Measurements from ENCODE around the gene MINDY4. TPM values are rescaled to one million over a fixed set of nuclear protein-coding genes. Genes with fewer than 3 reads are reported as not detected.
A peak's percentile ranks its signal among the peaks of the same experiment; 100 is the strongest.

Gene MINDY4
- total RNA-seq, 1 donor: 4.3 TPM

DNA sequence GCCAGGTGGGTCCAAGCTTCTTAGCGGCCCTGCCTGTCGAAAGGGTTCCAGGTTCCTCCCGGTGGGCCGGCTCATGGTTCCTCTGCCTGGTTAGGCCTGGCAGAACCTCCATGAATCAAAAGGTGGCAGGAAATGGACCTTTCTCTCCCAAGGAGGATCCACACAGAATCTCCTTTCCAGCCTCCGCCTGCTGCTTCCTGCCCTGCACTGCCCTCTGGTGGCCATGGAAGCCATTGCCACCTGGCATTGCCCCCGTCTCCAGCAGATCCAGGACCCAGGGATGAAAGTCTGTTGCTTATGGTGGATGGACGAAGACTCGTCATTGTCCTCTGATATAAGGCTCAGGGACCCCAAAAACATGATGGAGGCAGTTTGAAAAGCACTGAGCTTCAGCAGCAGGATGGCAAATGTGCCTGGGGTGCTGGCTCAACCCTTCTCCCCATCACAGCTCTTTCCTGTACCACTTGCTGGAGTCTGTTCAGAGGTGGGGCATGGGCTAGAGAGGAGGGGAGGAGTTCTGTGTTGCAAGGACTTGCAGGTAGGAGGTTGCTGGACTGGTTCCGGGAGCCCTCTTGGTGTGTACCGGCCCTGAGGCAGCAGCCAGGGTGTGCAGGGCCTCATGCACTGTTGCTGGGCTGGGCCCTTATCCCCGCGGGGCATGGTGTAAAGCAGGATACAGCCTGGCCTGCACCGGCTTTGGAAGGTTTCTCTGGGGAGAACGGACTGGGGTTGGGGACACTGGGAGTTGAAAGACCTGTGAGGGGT, 30.6 kb upstream of the MINDY4 start:
- DNase-seq (ENCODE audit: low read depth in 2 of 3, low spot score in 2 of 3): peak; percentile 38 to 68 (median 62)

DNA sequence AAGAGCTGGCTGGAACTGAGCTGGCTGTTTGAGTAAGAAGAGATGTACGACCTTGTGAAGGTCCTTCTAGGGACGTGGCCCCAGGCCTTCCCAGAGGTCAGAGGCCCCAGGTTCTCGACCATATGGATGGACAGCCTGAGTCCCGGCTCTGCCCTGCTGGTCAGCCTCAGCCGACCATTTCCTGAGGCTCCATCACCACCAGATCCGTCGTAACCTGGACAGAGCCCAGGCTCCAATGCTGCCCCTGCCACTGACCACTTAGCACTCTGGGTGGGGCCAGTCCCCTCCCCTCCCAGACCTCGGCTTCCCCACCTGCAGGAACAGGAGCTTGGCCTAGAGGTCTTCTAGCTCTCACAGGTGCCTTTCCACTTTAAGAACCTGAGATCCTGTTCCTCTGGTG, 29.9 kb upstream of the MINDY4 start:
- no peak for DNase-seq (ENCODE audit: low read depth in 2 of 3, low spot score in 2 of 3)

DNA sequence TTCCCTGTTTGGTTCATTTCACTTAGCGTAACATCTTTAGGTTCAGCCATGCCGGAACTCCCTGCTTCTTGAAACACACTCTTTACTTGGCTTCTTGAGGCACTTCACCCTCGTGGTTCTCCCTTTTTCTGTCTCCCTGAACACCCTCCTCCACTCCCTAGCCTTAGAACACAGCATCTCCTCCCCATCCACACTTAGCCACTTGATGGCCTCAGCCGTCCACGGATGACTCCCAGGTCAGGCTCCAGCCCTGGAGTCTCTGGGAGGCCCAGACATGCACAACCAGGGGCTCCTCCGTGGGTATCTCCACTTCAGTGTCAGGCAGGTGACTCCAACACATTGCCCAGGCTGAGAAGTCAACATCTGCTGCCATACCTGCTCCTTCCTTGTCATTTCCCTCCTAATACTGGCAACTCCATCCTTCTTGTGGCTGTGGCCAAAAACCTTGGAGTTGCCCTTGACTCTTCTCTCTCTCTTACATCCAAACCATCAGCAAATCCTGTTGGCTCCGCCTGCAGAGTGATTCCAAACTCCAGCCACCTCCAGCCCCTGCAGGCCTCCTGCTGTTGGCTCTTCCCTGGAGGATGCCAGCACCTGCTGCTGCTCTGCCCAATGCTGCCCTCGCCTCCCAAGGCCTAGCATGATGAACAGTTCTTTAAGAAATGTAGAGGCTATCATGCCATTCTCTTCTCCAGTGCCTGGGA, 27.7 kb upstream of the MINDY4 start:
- DNase-seq (ENCODE audit: low read depth in 2 of 3, low spot score in 2 of 3): no peak

DNA sequence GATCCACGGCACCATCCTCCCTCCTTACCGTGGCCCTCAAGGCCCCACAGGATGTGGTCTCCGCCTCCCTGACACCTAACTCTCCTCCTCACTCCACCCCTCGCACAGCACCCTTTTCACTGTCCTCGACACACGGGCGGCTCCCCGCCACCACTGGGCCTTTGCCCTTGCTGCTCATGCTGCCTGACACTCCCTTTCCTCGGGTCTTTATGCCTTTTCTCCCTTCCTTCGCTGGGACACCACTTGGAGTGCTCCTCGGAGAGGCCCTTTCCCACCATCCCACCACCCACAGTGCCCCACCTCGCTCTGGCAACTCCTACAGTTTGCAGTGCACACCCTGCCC, 27.2 kb upstream of the MINDY4 start:
- DNase-seq (ENCODE audit: low read depth in 2 of 3, low spot score in 2 of 3): no peak

DNA sequence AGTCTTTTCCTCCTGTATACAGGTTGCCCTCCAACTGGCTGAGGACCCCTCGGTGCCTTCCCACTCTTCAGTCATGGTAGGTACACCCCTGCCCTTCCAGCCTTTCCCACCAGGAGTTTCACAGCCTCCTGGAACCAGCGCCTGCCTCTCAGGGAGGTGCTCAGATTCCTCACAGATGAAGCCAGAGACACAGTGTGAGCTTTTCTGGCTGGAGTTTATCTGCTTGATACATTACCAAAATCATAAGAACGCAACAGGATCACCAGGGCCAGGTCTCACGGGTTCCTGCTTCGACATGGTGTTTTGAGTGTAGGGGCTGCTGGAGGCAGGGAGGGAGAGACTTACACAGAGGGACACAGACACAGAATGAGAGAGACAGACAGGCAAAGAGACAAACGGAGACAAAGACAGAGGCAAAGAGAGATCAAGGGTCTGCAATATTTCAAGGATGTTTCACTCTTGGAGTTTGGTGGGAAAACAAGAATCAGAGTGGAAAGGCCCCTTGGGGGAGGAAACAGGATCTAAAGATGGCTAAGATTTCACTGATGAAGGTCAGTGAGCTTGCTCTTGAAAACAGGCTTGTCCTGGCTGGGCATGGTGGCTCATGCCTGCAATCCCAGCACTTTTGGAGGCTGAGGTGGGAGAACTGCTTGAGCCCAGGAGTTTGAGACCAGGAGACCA, 25.8 kb upstream of the MINDY4 start:
- no peak for DNase-seq (ENCODE audit: low read depth in 2 of 3, low spot score in 2 of 3)

DNA sequence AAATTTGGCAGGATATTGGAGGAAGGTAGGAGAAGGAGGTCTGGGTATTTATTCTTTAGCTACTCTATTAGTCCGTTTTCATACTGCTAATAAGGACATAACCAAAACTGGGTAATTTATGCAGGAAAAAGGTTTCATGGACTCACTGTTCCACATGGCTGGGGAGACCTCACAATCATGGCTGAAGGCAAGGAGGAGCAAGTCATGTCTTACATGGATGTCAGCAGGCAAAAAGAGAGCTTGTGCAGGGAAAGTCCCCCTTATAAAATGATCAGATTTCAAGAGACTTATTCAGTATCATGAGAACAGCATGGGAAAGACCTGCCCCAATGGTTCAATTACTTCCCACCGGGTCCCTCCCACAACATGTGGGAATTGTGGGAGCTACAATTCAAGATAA, 21.2 kb upstream of the MINDY4 start:
- no peak for DNase-seq (ENCODE audit: low read depth in 2 of 3, low spot score in 2 of 3)

DNA sequence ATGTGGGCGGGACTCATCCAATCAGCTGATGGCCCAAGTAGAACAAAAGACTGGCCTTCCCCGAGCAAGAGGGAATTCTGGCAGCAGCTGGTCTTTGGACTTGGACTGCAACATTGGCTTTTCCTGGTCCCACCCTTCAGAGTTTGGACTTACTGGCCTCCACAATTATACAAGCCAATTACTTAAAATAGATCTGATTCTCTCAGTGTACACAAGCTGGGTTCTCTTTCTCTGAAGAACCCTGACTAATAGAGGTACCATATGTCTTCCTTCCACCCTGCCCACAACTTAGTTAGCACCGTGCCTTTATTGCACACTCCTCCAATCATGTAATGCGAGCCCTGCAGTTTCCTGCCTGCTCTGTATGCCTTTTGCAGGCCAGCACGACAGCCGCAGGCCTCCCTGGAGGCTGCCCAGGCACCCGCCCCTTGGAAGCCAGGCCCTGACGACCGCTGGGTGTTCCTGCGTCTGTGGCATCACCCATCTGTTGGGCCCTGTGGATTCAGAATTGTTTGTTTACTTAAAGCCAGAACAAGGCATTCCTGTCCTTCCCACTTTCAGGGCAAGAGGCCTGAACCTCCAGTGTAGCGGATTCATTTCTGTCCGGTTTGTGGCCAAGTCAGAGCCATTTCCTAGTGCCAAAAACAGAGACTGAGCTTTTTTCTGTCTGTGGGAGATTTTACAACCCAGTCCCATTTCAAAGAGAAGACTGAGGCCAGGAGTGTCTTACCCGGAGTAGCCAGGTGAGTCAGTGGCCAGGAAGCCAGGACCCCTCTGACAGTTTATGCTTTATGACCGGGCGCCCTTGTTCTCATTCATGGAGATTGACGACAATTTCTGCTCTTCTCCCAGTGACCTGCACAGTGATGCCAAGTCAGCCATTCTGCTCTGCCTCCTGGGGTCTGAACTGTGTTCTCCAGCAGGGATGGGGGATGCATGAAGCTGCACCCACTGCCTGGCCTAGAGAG, 20.2 kb upstream of the MINDY4 start:
- no peak for DNase-seq (ENCODE audit: low read depth in 2 of 3, low spot score in 2 of 3)

DNA sequence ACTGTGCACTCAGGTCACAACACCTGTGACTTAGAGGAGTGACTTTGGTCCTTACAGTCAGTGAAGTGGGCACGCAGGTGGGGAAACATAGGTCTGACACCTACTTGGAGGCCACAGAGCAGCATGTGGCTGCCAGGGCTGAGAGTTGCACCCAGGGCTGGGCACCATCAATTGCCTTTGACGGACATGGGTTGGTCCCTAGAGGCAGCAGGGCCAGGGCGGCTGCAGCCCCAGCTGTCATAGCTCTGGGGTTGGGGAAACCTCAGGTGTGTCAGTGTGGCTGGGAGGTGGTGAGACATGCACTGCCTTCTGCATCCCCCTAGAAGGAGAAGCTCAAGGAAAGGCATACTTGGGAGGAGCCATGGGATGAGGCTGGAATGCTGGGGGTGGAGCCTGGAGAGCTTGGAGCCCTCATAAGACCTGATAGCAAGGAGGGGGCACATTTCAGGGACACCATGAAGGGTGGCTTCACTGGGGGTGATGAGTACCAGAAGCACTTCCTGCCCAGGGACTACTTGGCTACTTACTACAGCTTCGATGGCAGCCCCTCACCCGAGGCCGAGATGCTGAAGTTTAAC, 19.4 kb upstream of the MINDY4 start, which contains the start of gene INMT:
INMT (plus strand) TSS at position 440 of the 578 bp plus-strand sequence; CDS start at position 456, 16 bp downstream.
- DNase-seq (ENCODE audit: low read depth in 2 of 3, low spot score in 2 of 3): no peak

DNA sequence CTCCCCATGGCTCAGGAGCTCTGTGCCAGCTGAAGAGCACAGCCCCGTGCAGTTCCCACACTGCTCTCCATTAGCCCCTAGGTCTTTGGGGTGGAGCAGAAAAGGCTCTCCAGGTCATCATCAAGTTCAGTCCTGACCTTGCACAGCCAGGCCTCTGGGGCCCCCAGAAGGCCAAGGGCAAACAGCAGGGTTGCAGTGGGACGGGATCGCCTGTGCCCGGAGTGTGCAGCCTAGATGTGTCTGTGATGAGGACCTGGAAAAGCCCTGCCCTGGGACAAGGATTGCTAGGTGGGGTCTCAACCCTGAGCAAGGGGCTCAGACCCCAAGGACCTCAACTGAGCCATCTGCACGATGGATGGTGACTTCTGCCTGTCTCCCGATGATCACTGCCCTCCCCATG, 18.7 kb upstream of the MINDY4 start:
- no peak for DNase-seq (ENCODE audit: low read depth in 2 of 3, low spot score in 2 of 3)

DNA sequence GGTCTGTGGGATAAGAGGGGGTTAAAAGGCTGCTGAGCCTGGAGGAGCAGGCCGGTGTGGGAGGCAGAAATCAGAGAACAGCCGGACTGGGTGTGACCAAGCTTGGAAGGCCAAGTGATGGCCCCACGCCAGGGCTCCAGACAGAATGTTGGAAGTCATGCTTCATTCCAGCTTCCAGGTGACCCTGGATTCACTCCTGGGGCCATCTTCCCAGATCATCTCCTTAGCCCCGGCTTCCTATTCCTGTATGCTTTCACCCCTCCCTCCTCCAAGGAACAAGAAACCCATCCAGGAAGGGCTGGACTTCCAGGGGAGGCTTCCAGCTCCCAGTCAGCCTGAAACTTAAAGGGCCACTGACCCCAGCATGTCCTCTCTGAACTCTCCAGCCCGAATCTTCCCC, 18.2 kb upstream of the MINDY4 start:
- no peak for DNase-seq (ENCODE audit: low read depth in 2 of 3, low spot score in 2 of 3)

DNA sequence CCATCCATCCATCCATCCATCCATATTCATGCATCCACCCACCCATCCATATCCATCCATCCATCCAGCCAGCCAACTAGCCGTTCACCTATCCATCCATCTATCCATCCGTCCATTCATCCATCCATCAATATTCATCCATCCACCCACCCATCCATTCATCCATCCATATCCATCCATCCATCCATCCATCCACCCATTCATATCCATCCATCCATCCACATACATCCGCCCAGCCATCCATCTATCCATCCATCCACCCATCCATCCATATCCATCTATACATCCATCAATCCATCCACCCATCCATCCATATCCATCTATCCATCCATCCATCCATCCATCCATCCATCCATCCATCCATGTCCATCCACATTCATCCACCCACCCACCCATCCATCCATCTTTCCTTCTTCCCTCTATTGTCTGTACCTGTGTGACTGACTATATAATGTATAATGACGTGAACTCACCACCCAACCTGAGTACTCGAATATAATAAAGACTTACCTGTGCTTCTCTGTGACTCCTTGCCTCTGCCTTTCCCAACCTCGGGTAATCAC, 16.8 kb upstream of the MINDY4 start:
- no peak for DNase-seq (ENCODE audit: low read depth in 2 of 3, low spot score in 2 of 3)

DNA sequence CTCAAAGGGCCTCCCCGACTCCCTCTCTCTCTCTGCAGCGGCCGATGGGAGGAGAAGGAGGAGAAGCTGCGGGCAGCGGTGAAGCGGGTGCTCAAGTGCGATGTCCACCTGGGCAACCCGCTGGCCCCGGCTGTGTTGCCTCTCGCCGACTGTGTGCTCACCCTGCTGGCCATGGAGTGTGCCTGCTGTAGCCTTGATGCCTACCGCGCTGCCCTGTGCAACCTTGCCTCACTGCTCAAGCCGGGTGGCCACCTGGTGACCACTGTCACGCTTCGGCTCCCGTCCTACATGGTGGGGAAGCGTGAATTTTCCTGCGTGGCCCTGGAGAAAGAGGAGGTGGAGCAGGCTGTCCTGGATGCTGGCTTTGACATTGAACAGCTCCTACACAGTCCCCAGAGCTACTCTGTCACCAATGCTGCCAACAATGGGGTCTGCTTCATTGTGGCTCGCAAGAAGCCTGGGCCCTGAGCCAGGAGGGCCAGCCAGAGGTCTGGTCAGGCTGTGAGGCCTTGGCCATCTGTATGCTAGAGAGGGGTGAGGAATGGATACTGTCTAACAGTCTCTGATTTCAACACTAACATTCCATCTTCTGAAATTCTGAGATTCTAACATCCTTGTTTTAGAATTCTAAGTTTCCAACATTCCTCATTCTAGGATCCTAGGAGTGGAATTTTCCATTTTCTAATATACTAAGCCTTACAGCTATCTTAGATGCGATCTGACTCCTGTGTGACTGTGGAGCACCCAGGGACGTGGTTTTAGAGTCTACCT, 15.6 kb upstream of the MINDY4 start:
- no peak for DNase-seq (ENCODE audit: low read depth in 2 of 3, low spot score in 2 of 3)

DNA sequence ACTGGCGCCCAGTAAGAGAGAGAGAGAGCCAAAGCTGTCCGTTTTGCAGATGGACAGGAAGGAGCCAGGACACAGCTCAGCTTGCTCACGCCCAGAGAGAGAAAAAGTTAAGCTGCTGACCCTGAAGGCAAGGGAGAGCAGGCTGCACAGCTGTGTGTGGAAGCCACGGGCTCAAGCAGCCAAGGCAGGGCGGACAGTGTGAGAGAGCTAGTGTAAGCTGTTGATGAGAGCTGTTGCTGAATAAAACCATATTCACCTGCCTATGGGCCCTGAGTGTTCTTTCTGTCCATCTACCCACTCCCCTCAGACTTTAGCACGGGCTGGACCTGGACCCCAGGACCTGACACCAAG, 13.9 kb upstream of the MINDY4 start:
- DNase-seq (ENCODE audit: low read depth in 2 of 3, low spot score in 2 of 3): no peak

DNA sequence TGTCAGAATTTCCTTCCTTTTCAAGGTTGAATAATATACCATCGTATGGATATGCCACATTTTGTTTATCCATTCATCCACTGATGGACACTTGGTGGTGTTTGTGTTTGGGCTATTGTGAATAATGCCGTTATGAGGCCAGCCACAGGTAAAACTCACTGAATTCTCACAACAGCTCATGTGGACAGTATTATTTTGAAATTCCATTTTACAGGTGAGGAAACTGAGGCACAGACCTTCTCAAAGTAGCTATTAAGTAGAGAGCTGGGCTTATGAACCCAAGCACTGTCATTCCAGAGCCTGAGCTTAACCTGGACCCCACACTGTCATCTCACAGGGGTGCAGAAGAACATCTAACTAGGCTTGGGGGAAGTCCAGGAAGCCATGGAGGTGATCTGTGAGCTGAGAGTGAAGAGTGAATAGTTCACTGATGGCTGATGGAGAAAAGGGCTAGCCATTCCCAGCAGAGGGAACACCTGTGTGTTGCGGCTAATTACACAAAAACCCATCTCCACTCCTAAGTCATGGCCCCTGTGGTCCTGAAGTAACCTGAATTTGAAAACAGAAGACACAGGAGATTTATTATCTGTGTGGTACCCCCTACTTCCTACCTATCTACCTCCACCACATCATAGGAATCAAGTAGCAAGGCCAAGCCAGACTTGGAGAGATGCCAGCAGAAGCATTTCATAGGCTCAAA, 10.6 kb upstream of the MINDY4 start:
- DNase-seq (ENCODE audit: low read depth in 2 of 3, low spot score in 2 of 3): no peak

DNA sequence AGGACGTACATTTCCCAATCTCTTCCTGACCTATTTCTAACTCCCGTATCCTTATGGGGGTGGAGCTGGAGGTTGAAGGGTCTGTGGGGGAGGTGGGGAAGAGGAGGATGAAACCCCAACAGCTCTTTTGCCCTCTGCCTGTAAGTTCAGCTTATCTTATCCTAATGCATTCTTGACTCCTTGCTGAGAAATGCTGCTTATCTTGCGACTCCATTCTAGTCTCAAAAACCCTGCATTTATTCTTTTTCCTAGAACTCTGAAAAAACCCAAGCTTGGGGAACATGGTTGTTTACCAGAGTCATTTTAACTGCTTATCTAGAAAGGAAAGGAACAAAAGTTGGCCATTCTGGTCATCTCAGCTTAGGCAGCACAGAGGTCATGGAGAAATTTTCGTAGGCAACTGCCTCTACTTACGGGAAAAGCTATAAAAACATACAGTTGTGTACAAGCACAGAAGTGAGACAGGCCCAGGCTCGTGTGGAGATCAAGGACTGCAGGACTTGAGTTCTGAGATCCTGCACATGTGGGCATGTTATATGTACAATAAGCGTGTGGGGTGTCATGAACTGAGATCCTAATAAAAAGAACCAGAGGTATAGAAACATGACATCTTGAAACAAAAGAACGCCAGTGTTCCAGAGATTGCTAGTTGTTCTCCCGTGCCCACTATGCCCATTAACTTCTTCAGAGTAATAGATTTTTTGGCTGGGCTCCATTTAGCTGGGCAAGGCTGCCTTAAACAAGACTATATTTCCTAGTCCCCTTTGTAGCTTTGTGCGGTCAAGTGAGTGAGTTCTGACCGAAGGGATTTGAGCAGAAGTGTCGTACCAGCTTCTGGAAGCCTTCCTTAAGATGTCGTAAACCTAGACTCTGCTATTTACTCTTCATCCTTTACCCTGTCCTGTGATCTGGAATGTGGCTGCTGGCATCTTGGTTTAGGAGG, 9.7 kb upstream of the MINDY4 start:
- DNase-seq (ENCODE audit: low read depth in 2 of 3, low spot score in 2 of 3): no peak

DNA sequence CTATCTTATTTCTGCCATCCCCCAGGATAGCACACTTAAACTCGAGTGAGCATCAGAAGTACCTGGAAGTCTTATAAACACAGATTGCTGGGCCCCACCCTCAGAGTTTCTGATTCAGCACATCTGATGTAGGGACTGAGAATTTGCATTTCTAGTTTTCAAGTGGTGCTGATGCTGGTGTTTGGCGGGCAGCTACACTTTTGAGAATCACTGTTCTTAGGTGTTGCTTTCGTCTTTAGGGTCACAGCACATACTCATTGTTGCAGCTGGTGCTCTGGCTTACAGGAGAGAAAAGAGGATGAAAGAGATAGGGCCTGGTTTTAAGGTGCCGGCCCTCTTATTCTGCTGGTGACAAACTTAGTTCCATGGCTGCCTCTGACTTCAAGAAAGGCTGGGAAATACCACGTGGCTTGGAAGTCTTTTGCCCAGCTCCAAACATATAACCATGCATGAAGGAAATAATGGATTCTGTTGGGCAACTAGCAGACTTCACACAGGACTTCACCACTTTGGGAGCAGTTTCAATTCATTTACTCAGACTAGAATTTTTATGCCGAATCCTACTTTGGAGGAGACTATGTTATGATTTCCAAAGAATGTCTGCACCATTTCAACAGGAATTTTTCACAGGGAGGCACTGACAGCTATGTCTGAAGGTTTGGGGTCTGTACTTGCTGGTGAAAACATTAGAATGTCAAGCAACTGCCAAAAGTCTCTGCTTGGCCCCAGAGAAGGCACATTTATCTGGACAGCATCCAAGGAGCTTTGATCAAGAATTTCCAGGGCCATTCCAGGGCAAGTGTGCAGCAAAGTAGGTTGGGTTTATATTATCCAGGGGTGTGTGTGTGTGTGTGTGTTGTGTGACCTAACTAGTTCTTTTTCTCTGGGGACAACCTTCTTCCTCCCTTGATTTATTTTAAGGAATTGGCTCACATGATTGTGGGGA, 6.9 kb upstream of the MINDY4 start:
- DNase-seq (ENCODE audit: low read depth in 2 of 3, low spot score in 2 of 3): no peak

DNA sequence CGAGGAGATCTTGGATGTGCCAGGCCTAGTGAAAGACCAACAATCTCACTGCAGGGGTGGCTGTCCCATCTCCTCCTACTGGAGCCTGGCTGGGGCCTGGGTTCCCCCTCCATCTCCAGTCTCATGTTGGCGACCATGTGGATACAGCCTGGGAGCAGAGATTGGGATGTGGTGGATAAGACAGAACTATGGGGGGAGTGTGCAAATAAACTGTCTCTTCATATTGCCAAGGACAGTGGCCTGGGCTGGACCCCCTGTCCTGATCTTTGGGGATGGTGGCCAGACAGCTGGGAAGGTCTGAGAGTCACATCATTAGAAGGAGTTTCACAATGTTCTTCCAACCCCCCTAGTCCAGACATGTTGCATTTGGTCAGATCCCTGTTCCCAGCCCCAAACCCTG, 5.8 kb upstream of the MINDY4 start:
- no peak for DNase-seq (ENCODE audit: low read depth in 2 of 3, low spot score in 2 of 3)
